Measurements from ENCODE around the gene ARHGAP10. TPM values are rescaled to one million over a fixed set of nuclear protein-coding genes. Genes with fewer than 3 reads are reported as not detected.
A peak's percentile ranks its signal among the peaks of the same experiment; 100 is the strongest.
"Not testable (repeated sequence)": the region's sequence is repeated elsewhere in the genome, so short reads cannot be mapped to it uniquely, and the experiment has no call there.

Gene ARHGAP10
- total RNA-seq, 1 donor from 2014 or later: 37.0 TPM

GRCh38 chr4:147791865-147792264 is 60.0 kb downstream of the ARHGAP10 start:
- no peak for DNase-seq (ENCODE audit: low read depth)

- DNase-seq (ENCODE audit: low read depth): no peak
These were observed 61.9 kb downstream of the ARHGAP10 start for GRCh38 chr4:147793569-147794313.

- no peak for DNase-seq (ENCODE audit: low read depth)
These were observed 62.4 kb downstream of the ARHGAP10 start for GRCh38 chr4:147794314-147794680.

GRCh38 chr4:147794787-147795413 is 63.0 kb downstream of the ARHGAP10 start:
- no peak for DNase-seq (ENCODE audit: low read depth)

GRCh38 chr4:147799057-147799456 is 67.2 kb downstream of the ARHGAP10 start:
- DNase-seq (ENCODE audit: low read depth): not testable (repeated sequence)

- DNase-seq (ENCODE audit: low read depth): peak; percentile 85
These were observed 68.2 kb downstream of the ARHGAP10 start for GRCh38 chr4:147799986-147800555.

- DNase-seq (ENCODE audit: low read depth): no peak
These were observed 69.9 kb downstream of the ARHGAP10 start for GRCh38 chr4:147801820-147802219.

- DNase-seq (ENCODE audit: low read depth): no peak
These were observed 70.5 kb downstream of the ARHGAP10 start for GRCh38 chr4:147802346-147802745.

- no peak for DNase-seq (ENCODE audit: low read depth)
These were observed 74.1 kb downstream of the ARHGAP10 start for GRCh38 chr4:147805946-147806345.

- no peak for DNase-seq (ENCODE audit: low read depth)
These were observed 76.6 kb downstream of the ARHGAP10 start for GRCh38 chr4:147808447-147808846.

- DNase-seq (ENCODE audit: low read depth): no peak
These were observed 77.3 kb downstream of the ARHGAP10 start for GRCh38 chr4:147809211-147809610.

- DNase-seq (ENCODE audit: low read depth): no peak
These were observed 80.0 kb downstream of the ARHGAP10 start for GRCh38 chr4:147811878-147812277.

- no peak for DNase-seq (ENCODE audit: low read depth)
These were observed 81.4 kb downstream of the ARHGAP10 start for GRCh38 chr4:147813109-147813773.

- no peak for DNase-seq (ENCODE audit: low read depth)
These were observed 82.1 kb downstream of the ARHGAP10 start for GRCh38 chr4:147813973-147814372.

- no peak for DNase-seq (ENCODE audit: low read depth)
These were observed 82.5 kb downstream of the ARHGAP10 start for GRCh38 chr4:147814376-147814775.

GRCh38 chr4:147815741-147816140 is 83.9 kb downstream of the ARHGAP10 start:
- no peak for DNase-seq (ENCODE audit: low read depth)

- no peak for DNase-seq (ENCODE audit: low read depth)
These were observed 84.7 kb downstream of the ARHGAP10 start for GRCh38 chr4:147816382-147817254.

- DNase-seq (ENCODE audit: low read depth): no peak
These were observed 89.1 kb downstream of the ARHGAP10 start for GRCh38 chr4:147820975-147821374.

GRCh38 chr4:147821555-147821954 is 89.7 kb downstream of the ARHGAP10 start:
- peak; percentile 36 for DNase-seq (ENCODE audit: low read depth)

- DNase-seq (ENCODE audit: low read depth): peak; percentile 74
These were observed 90.2 kb downstream of the ARHGAP10 start for GRCh38 chr4:147822128-147822527.

- DNase-seq (ENCODE audit: low read depth): no peak
These were observed 91.2 kb downstream of the ARHGAP10 start for GRCh38 chr4:147823130-147823529.
